GM18508 (cell line): Measurements from ENCODE around the gene PYROXD2.

Source experiments
- ATAC-seq: cut with Tn5 transposase; IDR thresholded peaks from one replicate; pipeline ENCODE4 v1.9.1; 2021; ENCODE audit warnings: moderate number of reproducible peaks; ENCODE audit not compliant: insufficient read depth, unreplicated experiment

PYROXD2 gene

GRCh38 chr10:98414932-98415730 is at the start of gene PYROXD2:
Gene PYROXD2, minus strand, starts transcription at chr10:98415182. Its CDS starts 47 bp downstream, at chr10:98415135.
- peak; percentile 59 for ATAC-seq

- no peak for ATAC-seq
These were observed 49.2 kb upstream of the PYROXD2 start for GRCh38 chr10:98463976-98464754.

- ATAC-seq: no peak
These were observed 48.0 kb upstream of the PYROXD2 start for GRCh38 chr10:98463016-98463415.

- ATAC-seq: no peak
These were observed 46.5 kb upstream of the PYROXD2 start for GRCh38 chr10:98461500-98461842.

GRCh38 chr10:98460837-98461499 is 46.0 kb upstream of the PYROXD2 start:
- ATAC-seq: no peak

GRCh38 chr10:98458809-98459784 is 44.1 kb upstream of the PYROXD2 start:
- ATAC-seq: no peak

- ATAC-seq: no peak
These were observed 42.7 kb upstream of the PYROXD2 start for GRCh38 chr10:98457721-98458120.

- ATAC-seq: no peak
These were observed 41.9 kb upstream of the PYROXD2 start for GRCh38 chr10:98456686-98457482.

- no peak for ATAC-seq
These were observed 41.1 kb upstream of the PYROXD2 start for GRCh38 chr10:98456043-98456570.

GRCh38 chr10:98453729-98454128 is 38.7 kb upstream of the PYROXD2 start:
- no peak for ATAC-seq

- no peak for ATAC-seq
These were observed 35.6 kb upstream of the PYROXD2 start for GRCh38 chr10:98450618-98451017.

- no peak for ATAC-seq
These were observed 34.3 kb upstream of the PYROXD2 start for GRCh38 chr10:98449287-98449686.

- ATAC-seq: no peak
These were observed 31.8 kb upstream of the PYROXD2 start, which contains the start of gene HPS1 for GRCh38 chr10:98446661-98447221. Gene HPS1, minus strand, starts transcription at chr10:98446935. Its CDS starts 3,695 bp downstream, at chr10:98443240.

- no peak for ATAC-seq
These were observed 31.2 kb upstream of the PYROXD2 start for GRCh38 chr10:98446151-98446660.

- ATAC-seq: no peak
These were observed 30.3 kb upstream of the PYROXD2 start for GRCh38 chr10:98445200-98445812.

GRCh38 chr10:98444314-98445006 is 29.5 kb upstream of the PYROXD2 start:
- no peak for ATAC-seq

- no peak for ATAC-seq
These were observed 23.7 kb upstream of the PYROXD2 start for GRCh38 chr10:98438715-98439114.
